ENCODE measurements around the gene IZUMO4. TPM values are rescaled to one million over a fixed set of nuclear protein-coding genes. Genes with fewer than 3 reads are reported as not detected.
A peak's percentile ranks its signal among the peaks of the same experiment; 100 is the strongest.
"Not testable (repeated sequence)": the region's sequence is repeated elsewhere in the genome, so short reads cannot be mapped to it uniquely, and the experiment has no call there.

The IZUMO4 gene
- total RNA-seq, 1 donor from 2014 or later: 37.8 TPM

- not testable (repeated sequence) for DNase-seq (ENCODE audit: low spot score); ATAC-seq
- intact Hi-C loops (cut with DNase I): loop anchor here (10.0 kb wide), 1 partner anchor 356 kb away; no protein-coding TSS in a partner anchor
Measured at GRCh38 chr19:2131012-2131975, 34.6 kb downstream of the IZUMO4 start.

- DNase-seq (ENCODE audit: low spot score): no peak
- intact Hi-C loops (cut with DNase I): loop anchor here (10.0 kb wide), 1 partner anchor 357 kb away; no protein-coding TSS in a partner anchor
- ATAC-seq: peak; percentile 7
Measured at GRCh38 chr19:2132191-2132590, 35.5 kb downstream of the IZUMO4 start.

GRCh38 chr19:2132731-2133490 lies 36.2 kb downstream of the IZUMO4 start:
- peak; percentile 87 for ATAC-seq
- DNase-seq (ENCODE audit: low spot score): no peak
- intact Hi-C loops (cut with DNase I): loop anchor here (10.0 kb wide), 1 partner anchor 358 kb away; no protein-coding TSS in a partner anchor

- intact Hi-C loops (cut with DNase I): loop anchor here (10.0 kb wide), 1 partner anchor 361 kb away; no protein-coding TSS in a partner anchor
- DNase-seq (ENCODE audit: low spot score): no peak
- ATAC-seq: no peak
Measured at GRCh38 chr19:2135474-2136402, 39.0 kb downstream of the IZUMO4 start.

- intact Hi-C loops (cut with DNase I): loop anchor here (10.0 kb wide), 1 partner anchor 362 kb away; no protein-coding TSS in a partner anchor
- DNase-seq (ENCODE audit: low spot score): no peak
- no peak for ATAC-seq
Measured at GRCh38 chr19:2136796-2137195, 40.1 kb downstream of the IZUMO4 start.

- intact Hi-C loops (cut with DNase I): loop anchor here (10.0 kb wide), 1 partner anchor 363 kb away; no protein-coding TSS in a partner anchor
- ATAC-seq: no peak
Measured at GRCh38 chr19:2138061-2138728, 41.5 kb downstream of the IZUMO4 start.

GRCh38 chr19:2139385-2140137 lies 42.8 kb downstream of the IZUMO4 start:
- DNase-seq (ENCODE audit: low spot score) (no peak), ATAC-seq (peak; percentile 8)
- intact Hi-C loops (cut with DNase I): loop anchor here (10.0 kb wide), 1 partner anchor 365 kb away; no protein-coding TSS in a partner anchor

More at GRCh38 chr19:2138061-2138728, 41.5 kb downstream of the IZUMO4 start:
- DNase-seq (ENCODE audit: low spot score): no peak

- peak; percentile 36 for ATAC-seq
- no peak for DNase-seq (ENCODE audit: low spot score)
- intact Hi-C loops (cut with DNase I): no loop called here
Measured at GRCh38 chr19:2140138-2140569, 43.4 kb downstream of the IZUMO4 start.

GRCh38 chr19:2142173-2142829 lies 45.6 kb downstream of the IZUMO4 start:
- ATAC-seq (no peak), DNase-seq (ENCODE audit: low spot score) (no peak)
- intact Hi-C loops (cut with DNase I): no loop called here

- DNase-seq (ENCODE audit: low spot score) (no peak), ATAC-seq (no peak)
- intact Hi-C loops (cut with DNase I): no loop called here
Measured at GRCh38 chr19:2144190-2144589, 47.5 kb downstream of the IZUMO4 start.

GRCh38 chr19:2145831-2146241 lies 49.1 kb downstream of the IZUMO4 start:
- no peak for ATAC-seq
- intact Hi-C loops (cut with DNase I): no loop called here

GRCh38 chr19:2148482-2149135 lies 51.9 kb downstream of the IZUMO4 start:
- intact Hi-C loops (cut with DNase I): no loop called here
- ATAC-seq: no peak
- no peak for DNase-seq (ENCODE audit: low spot score)

More at GRCh38 chr19:2145831-2146241, 49.1 kb downstream of the IZUMO4 start:
- DNase-seq (ENCODE audit: low spot score): no peak
